ENCODE results near the gene GNL2.

Gene GNL2

GRCh38 chr1:37595440-37596181 lies at the start of gene GNL2:
TSS of gene GNL2 (minus strand) at chr1:37595937. CDS start at chr1:37595822, 115 bp downstream.
- DNase-seq: peak; percentile 98

- DNase-seq: no peak
Measured at GRCh38 chr1:37641059-37641458, 45.3 kb upstream of the GNL2 start.

- DNase-seq: no peak
Measured at GRCh38 chr1:37636435-37636834, 40.7 kb upstream of the GNL2 start.

GRCh38 chr1:37634992-37635902 lies 39.5 kb upstream of the GNL2 start:
- no peak for DNase-seq

GRCh38 chr1:37634244-37634991 lies 38.7 kb upstream of the GNL2 start, which contains the start of gene RSPO1:
TSS of gene RSPO1 (minus strand) at chr1:37634892. CDS start at chr1:37629661, 5,231 bp downstream.
- no peak for DNase-seq

- DNase-seq: no peak
Measured at GRCh38 chr1:37633938-37634243, 38.2 kb upstream of the GNL2 start.

- DNase-seq: no peak
Measured at GRCh38 chr1:37633040-37633937, 37.6 kb upstream of the GNL2 start.

- no peak for DNase-seq
Measured at GRCh38 chr1:37631036-37631435, 35.3 kb upstream of the GNL2 start.

GRCh38 chr1:37630426-37631028 lies 34.8 kb upstream of the GNL2 start:
- DNase-seq: no peak

- no peak for DNase-seq
Measured at GRCh38 chr1:37629726-37630425, 34.1 kb upstream of the GNL2 start.

- DNase-seq: no peak
Measured at GRCh38 chr1:37629008-37629407, 33.3 kb upstream of the GNL2 start.

- DNase-seq: no peak
Measured at GRCh38 chr1:37628026-37628556, 32.4 kb upstream of the GNL2 start.

GRCh38 chr1:37622131-37622530 lies 26.4 kb upstream of the GNL2 start:
- DNase-seq: no peak

GRCh38 chr1:37621326-37621870 lies 25.7 kb upstream of the GNL2 start:
- no peak for DNase-seq

- DNase-seq: no peak
Measured at GRCh38 chr1:37620707-37621106, 25.0 kb upstream of the GNL2 start.

- no peak for DNase-seq
Measured at GRCh38 chr1:37616330-37616729, 20.6 kb upstream of the GNL2 start.

- no peak for DNase-seq
Measured at GRCh38 chr1:37614105-37614504, 18.4 kb upstream of the GNL2 start.

GRCh38 chr1:37612186-37612585 lies 16.4 kb upstream of the GNL2 start:
- DNase-seq: no peak

- no peak for DNase-seq
Measured at GRCh38 chr1:37609994-37610393, 14.3 kb upstream of the GNL2 start.

- DNase-seq: no peak
Measured at GRCh38 chr1:37609002-37609401, 13.3 kb upstream of the GNL2 start.
